ENCODE data around the gene DNAJB1.
A peak's percentile ranks its signal among the peaks of the same experiment; 100 is the strongest.
"Not testable (repeated sequence)": the region's sequence is repeated elsewhere in the genome, so short reads cannot be mapped to it uniquely, and the experiment has no call there.

Gene DNAJB1

GRCh38 chr19:14517840-14518505, at the start of gene DNAJB1:
DNAJB1 (minus strand) TSS chr19:14518397; CDS start chr19:14518349, 48 bp downstream.
- DNase-seq: peak; percentile 87

DNA sequence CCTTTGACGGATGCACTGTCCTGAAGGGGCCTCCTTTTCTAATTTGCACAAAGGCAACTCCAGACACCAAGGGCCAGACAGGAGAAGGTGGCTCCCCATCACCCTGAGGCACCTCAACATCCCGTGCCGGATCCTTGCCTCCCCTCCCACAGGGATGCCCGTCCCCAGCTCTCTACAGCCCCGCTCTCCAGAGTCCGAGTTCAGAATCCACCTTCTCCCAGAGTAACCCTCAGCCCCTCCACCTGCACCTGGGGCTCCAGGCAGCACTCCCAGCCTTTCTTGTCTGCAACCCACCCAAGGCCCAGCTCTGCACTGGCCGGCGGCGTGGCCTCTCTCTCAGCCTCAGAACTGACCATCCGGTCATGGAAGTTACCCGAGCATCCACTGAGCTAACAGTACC, 48.9 kb upstream of the DNAJB1 start:
- no peak for DNase-seq

- DNase-seq: no peak
These were observed 48.5 kb upstream of the DNAJB1 start for GRCh38 chr19:14566712-14567077.

DNA sequence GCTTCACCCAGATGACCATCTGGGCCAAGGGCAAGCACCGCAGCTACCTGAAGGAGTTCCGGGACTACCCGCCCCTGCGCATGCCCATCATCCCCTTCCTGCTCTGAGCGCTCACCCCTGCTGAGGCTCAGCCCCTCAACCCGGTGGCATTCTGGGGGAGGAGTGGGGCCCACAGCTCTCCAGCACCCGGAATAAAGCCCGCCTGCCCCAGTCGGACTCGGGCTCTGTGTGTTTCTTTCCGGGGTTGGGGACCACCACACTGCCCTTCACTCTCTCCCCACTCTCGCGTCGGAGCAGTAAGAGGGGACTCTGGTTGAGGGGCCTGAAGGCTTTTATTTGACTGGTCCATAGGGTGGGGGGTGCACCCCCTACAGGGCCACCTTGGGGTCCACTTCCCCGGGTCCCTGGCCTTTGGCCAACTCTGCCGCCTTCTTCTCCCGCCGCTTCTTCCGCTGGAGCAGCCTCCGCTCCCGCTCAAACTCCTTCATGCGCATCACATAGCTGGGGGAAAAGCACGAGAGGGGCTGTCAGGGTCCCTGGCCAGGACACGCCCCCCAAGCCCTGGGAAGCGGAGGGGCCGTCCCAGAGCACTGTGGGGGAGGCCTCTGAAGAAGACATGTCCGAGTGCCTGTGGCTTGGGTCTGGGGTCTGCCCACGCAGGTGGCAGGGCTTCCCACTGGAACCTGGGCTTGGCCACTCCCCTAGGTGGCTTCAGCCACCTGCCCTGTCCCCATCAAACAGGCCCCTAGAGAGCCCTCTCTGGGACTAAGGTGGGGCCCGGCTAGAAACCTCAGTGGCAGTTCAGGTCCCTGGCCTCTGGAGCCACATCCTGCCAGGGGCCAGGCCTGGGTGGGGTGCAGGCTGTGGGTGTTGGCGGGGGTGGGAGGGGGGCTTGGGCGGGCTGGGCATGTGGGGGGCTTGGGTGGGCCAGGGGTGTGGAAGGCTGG, 47.8 kb upstream of the DNAJB1 start:
- no peak for DNase-seq

DNA sequence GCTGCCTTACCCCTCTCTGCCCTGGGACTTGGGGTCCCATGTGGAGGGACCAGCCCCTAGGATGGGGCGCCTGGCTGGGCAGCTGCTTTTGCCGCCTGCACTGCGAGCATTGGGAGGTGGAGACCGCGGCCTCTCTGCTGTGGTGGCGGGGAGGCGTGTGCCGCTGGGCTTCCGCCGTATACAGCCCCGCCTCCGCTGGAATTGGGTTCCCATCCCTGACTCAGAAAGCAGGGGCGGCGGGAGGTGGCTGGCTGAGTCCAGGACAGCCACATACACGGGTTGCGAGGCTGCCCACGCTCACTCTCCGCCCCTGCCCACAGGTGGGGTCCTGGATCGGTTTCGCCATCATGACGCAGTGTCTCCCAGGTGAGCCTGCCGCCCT, 47.1 kb upstream of the DNAJB1 start:
- DNase-seq: no peak

- DNase-seq: not testable (repeated sequence)
These were observed 46.6 kb upstream of the DNAJB1 start for GRCh38 chr19:14564652-14565297.

DNA sequence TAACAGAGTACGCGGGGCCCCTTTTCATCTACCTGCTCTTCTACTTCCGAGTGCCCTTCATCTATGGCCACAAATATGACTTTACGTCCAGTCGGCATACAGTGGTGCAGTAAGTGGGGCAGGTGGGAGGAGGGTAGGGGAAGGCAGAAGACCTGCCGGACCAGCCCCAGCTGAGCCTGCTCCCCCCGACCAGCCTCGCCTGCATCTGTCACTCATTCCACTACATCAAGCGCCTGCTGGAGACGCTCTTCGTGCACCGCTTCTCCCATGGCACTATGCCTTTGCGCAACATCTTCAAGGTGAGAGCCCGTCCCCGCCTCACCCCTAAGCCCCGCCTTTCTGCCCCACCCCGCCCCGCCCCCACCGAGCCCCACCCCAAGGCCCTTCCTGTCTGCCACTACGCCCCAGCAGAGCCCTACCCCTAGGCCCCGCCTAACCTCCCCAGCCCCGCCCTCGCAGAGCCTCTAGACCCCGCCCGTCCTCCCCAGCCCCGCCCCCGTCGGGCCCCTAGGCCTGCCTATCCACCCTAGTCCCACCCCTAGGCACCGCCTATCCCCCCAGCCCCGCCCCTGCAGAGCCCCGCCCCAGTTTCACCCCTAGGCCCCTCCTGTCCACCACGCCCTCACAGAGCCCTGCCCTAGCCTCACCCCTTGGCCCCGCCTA, 45.9 kb upstream of the DNAJB1 start:
- DNase-seq: peak; percentile 41

GRCh38 chr19:14563590-14563926, 45.4 kb upstream of the DNAJB1 start:
- no peak for DNase-seq

DNA sequence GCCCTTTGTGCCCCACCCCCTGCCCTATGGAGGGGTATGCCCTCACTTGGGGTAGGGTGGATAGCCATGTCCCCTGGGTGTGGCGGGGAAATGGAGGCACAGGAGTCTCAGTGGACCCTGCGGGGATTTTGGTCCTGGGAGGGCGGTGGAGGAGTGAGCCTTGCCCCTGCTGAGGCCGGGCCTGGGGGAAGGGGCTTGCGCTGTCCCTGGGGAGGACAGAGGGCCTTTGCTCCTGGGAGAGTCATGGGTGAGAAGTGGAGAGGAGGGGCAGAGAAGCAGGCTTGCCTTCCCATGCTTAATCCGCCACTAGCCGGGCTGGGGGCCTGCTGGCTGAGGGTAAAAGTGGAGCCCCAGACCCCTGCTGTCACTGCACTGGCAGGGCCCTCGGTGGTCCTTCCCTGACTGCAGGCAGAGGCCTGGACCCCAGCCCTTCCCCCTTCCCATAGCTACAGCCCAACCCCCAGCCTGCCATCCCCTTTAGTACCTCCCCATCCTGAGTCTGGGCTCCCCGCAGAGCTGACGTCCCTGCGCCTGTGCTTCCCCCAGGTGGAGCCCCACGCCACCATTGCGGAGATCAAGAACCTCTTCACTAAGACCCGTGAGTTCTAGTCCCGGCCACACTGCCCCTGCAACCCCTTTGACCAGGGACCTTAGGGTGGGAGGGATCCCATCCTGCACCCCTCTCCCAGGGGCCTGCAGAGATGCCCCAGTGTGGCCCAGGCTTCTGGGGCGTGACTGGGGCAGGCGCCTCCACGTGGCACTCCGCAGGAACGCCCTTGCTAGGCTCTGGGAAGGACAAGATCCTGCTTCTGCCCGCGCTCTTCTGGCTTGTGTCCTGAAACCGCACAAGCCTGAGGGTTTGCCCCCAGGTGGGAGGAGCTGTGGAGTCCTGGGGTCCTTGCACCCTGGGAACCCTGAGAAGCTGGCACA, 44.7 kb upstream of the DNAJB1 start:
- no peak for DNase-seq

DNA sequence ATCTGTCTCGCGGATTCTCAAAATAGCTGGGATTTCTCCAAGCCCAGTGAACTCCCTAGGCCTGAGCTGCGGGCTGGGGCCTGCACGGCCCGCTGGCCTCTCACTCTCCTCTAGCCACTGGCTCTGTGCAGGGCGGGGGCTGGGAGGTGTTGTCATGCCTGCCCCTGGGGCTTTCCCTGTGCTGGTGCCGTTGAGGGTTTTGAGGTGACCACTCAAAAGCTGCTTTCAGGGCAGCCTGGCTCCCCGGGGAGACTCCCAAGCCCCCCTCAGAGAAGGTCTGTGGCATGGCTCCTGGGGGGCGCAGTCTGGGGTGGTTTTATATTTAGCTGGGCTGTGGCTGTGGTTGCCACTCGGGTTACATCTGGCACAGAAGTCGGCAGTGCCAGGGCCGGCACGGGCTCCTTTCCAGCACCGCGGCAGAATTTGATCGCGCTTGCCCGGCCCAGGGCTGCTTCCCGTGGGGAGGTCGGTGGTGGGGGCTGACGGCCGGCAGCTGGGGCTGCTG, 43.7 kb upstream of the DNAJB1 start:
- DNase-seq: no peak

GRCh38 chr19:14561249-14561648, 43.1 kb upstream of the DNAJB1 start:
- DNase-seq: no peak

- no peak for DNase-seq
These were observed 42.5 kb upstream of the DNAJB1 start for GRCh38 chr19:14560776-14561108.

GRCh38 chr19:14559916-14560775, 41.9 kb upstream of the DNAJB1 start:
- no peak for DNase-seq

DNA sequence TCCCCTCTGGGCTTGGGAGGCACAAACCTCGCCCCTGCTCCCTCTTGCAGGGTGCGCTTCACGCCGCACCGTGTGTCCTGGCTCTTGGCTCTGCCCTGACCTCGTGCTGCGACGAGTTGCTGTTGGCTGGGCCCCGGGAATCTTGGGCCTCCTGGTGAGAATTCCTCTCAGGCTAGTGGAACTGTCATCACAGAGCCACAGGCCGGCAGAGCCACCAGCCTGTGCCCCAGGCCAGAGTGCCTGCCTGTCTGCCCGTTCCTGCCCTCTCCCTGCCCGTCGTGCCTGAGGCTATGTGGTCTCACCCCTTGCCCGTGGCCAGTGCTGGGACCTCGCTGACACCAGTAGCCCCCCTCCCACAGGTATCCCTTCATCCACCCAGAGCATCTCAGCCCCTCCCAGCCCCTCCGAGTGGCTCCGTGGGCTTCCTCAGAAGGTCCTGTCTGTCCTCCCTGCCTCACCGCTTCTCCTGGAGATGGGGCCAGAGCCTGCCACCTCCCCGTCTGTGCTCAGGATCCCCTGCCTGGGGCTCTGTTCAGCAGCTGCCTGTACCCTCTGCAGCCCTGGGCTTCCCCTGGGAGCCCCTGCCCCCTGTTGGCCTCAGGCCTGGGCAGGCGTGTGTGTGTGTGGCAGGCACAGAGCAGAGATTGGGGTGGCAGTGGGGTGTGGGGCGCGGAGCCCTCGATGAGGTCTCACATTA, 40.3 kb upstream of the DNAJB1 start:
- DNase-seq: no peak

DNA sequence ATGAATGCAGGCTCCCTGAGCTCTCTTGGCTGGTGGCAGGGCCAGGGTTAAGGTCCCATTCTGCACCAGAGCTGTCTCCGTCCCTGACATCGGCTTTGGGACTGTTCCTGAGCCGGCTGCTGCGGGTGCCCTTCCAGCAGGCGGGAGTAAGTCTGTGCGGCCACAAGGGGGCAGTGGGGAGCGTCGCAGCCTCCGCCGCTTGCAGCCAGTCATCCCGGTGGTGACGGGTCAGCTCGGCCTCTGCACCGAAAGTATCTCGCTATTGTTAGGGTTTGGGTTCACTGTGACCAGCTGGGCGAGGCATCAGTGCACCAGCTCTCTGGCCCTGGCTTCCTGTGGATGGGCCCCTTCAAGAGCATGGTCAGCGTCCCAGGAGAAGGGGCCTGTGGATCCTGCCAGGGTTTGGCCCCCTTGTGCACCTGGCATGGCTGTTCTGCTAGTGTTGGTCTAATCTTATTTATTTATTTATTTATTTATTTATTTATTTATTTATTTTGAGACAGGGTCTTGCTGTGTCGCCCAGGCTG, 38.5 kb upstream of the DNAJB1 start:
- DNase-seq: peak; percentile 91

DNA sequence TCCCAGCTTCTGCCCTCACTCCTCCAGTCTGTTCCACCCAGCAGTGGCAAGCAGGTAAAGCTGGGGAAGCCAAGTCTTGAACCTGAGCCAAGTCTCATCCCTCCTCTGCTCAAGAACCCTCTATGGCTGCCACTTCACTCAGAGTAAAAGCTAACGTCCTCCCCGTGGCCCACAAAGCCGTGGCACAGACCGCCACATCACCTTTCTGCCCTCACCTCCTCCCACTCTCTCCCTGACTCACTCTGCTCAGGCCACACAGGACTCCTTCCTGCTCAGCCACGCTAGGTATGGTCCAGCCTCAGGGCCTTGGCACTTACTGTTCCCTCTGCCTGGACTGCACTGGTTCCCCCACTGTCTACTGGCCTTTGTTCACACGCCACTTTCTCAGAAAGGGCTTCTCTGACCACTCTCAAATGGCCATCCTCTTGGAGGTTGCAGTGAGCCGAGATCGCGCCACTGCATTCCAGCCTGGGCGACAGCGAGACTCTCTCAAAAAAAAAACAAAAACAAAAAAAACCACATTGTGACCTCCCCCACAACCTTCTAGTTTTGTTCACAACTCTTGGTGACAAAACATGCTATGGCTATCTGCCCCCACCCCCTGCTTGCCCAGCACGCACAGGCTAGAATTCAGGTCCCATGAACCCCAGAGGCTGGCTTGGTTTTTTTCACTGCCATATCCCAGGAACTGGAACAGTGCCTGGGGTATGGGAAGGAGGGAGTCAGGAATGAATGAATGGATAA, 37.9 kb upstream of the DNAJB1 start:
- DNase-seq: no peak

GRCh38 chr19:14554382-14554812, 36.2 kb upstream of the DNAJB1 start:
- no peak for DNase-seq

DNA sequence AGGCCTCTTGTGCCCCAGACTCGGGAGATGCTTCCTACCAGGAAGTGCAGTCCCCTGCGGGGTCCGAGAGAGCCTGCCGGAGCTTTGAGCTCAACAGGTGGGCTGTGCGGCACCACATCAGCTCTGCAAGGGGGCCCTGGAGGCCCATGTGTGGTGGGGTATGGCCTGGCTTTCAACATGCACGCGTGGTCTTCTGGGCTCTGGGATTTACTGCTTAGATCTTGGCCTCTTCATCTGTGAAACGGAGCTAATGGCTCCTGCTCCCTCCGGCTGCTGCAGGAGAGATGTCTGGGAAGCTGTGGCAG, 35.7 kb upstream of the DNAJB1 start:
- DNase-seq: no peak
